OCI-LY1 (cell line): ENCODE results near the gene KIF19.

ENCODE experiments used
- H2AFZ ChIP-seq: fragments of 200-600 bp; sonication (generic), shearing (Covaris generic); 2 replicates; pipeline ENCODE4 v1.6.0; 2014; ENCODE audit warnings: antibody characterized with exemption, mild to moderate bottlenecking, low read length
- H3F3A ChIP-seq: fragments of 200-600 bp; sonication (generic), shearing (Covaris generic); 2 replicates; pipeline ENCODE4 v1.6.0; 2014; ENCODE audit warnings: mild to moderate bottlenecking, antibody characterized with exemption, low read length, moderate library complexity; ENCODE audit not compliant: insufficient read depth
- H3K27ac ChIP-seq: fragments of 200-600 bp; sonication (generic); 2 replicates; pipeline ENCODE4 v1.5.1; 2014; ENCODE audit warnings: low read length, mixed run types, mild to moderate bottlenecking, low read depth; ENCODE audit not compliant: poor library complexity, severe bottlenecking
- H3K27me3 ChIP-seq: fragments of 200-600 bp; sonication (generic); 2 replicates; pipeline ENCODE4 v1.6.0; 2014; ENCODE audit warnings: antibody characterized with exemption, mild to moderate bottlenecking, low read length, moderate library complexity; ENCODE audit not compliant: insufficient read depth
- H3K36me3 ChIP-seq: fragments of 200-600 bp; sonication (generic); 2 replicates; pipeline ENCODE4 v1.6.1; 2014; ENCODE audit warnings: mild to moderate bottlenecking, antibody characterized with exemption, low read length, moderate library complexity, mixed read lengths; ENCODE audit not compliant: insufficient read depth
- H3K4me1 ChIP-seq: fragments of 200-600 bp; sonication (generic); 2 replicates; pipeline ENCODE4 v1.5.1; 2014; ENCODE audit warnings: mild to moderate bottlenecking, low read length, moderate library complexity; ENCODE audit not compliant: insufficient read depth, severe bottlenecking
- H3K4me2 ChIP-seq: fragments of 200-600 bp; sonication (generic), shearing (Covaris generic); 2 replicates; pipeline ENCODE4 v1.6.1; 2014; ENCODE audit warnings: low read length
- H3K4me3 ChIP-seq: fragments of 200-600 bp; sonication (generic); 2 replicates; pipeline ENCODE4 v1.5.1; 2014; ENCODE audit warnings: low read length, low read depth, mild to moderate bottlenecking, mixed read lengths; ENCODE audit not compliant: poor library complexity, severe bottlenecking
- H3K79me2 ChIP-seq: fragments of 200-600 bp; shearing (Covaris generic); 2 replicates; pipeline ENCODE4 v1.6.1; 2016; ENCODE audit warnings: mixed run types, low read length, mixed read lengths; ENCODE audit not compliant: insufficient read depth
- H3K9ac ChIP-seq: fragments of 200-600 bp; sonication (generic), shearing (Covaris generic); 2 replicates; pipeline ENCODE4 v1.6.1; 2014; ENCODE audit warnings: mild to moderate bottlenecking, low read length, mixed read lengths
- H3K9me2 ChIP-seq: fragments of 200-600 bp; sonication (generic), shearing (Covaris generic); 2 replicates; pipeline ENCODE4 v1.6.1; 2014; ENCODE audit warnings: low read depth, mild to moderate bottlenecking, low read length, mixed read lengths
- H3K9me3 ChIP-seq: fragments of 200-600 bp; shearing (Covaris generic); 2 replicates; pipeline ENCODE4 v1.6.1; 2014; ENCODE audit warnings: low read length, mixed read lengths
- H4K20me1 ChIP-seq: fragments of 200-600 bp; sonication (generic), shearing (Covaris generic); 2 replicates; pipeline ENCODE4 v1.6.0; 2016; ENCODE audit warnings: mild to moderate bottlenecking, low read length; ENCODE audit not compliant: insufficient read depth
- CTCF ChIP-seq: fragments of 200-600 bp; sonication (generic), shearing (Covaris generic); IDR thresholded peaks from 2 replicates; pipeline ENCODE4 v1.5.1; 2017; ENCODE audit warnings: mild to moderate bottlenecking, antibody characterized with exemption, low read length, moderate library complexity, mixed read lengths
- EZH2 ChIP-seq: fragments of 200-600 bp; sonication (generic), shearing (Covaris generic); IDR thresholded peaks from 2 replicates; pipeline ENCODE4 v1.8.0; 2017; ENCODE audit warnings: borderline replicate concordance, mixed run types, mild to moderate bottlenecking, antibody characterized with exemption, low read length, moderate library complexity, mixed read lengths

KIF19 gene

GRCh38 chr17:74289688-74290087, 36.3 kb upstream of the KIF19 start:
- no peak overlapping the region for H2AFZ ChIP-seq
- H3K4me2 ChIP-seq: no peak overlapping the region
- H3F3A ChIP-seq: no peaks in the 10 kb centered on the region

GRCh38 chr17:74290340-74290739, 35.7 kb upstream of the KIF19 start:
- Histone ChIP-seq H3K4me3 (no peak overlapping the region), H3K36me3 (no peaks in the 10 kb centered on the region), H3K4me1 (no peaks in the 10 kb centered on the region), H3K79me2 (no peaks in the 10 kb centered on the region), H3K4me2 (no peak overlapping the region), H3K27me3 (no peaks in the 10 kb centered on the region), H3K27ac (no peak overlapping the region), H4K20me1 (no peaks in the 10 kb centered on the region), H3K9me2 (no peaks in the 10 kb centered on the region), H2AFZ (no peak overlapping the region), H3F3A (no peaks in the 10 kb centered on the region), H3K9me3 (no peaks in the 10 kb centered on the region), H3K9ac (no peak overlapping the region)
- TF ChIP-seq CTCF: no peak
- no peak for TF ChIP-seq EZH2

More at GRCh38 chr17:74289688-74290087, 36.3 kb upstream of the KIF19 start:
- TF ChIP-seq EZH2 (no peak), CTCF (no peak)
- Histone ChIP-seq H3K9me3 (no peaks in the 10 kb centered on the region), H4K20me1 (no peaks in the 10 kb centered on the region), H3K27ac (no peak overlapping the region), H3K4me3 (no peak overlapping the region), H3K9ac (no peak overlapping the region), H3K36me3 (no peaks in the 10 kb centered on the region), H3K9me2 (no peaks in the 10 kb centered on the region), H3K4me1 (no peaks in the 10 kb centered on the region), H3K27me3 (no peaks in the 10 kb centered on the region), H3K79me2 (no peaks in the 10 kb centered on the region)

- Histone ChIP-seq H3K27ac (no peak overlapping the region), H3K36me3 (no peaks in the 10 kb centered on the region), H4K20me1 (no peaks in the 10 kb centered on the region), H3K9me3 (no peaks in the 10 kb centered on the region), H2AFZ (no peak overlapping the region), H3F3A (no peaks in the 10 kb centered on the region), H3K4me2 (no peak overlapping the region), H3K4me1 (no peaks in the 10 kb centered on the region), H3K79me2 (no peaks in the 10 kb centered on the region), H3K4me3 (no peak overlapping the region), H3K27me3 (no peaks in the 10 kb centered on the region), H3K9me2 (no peaks in the 10 kb centered on the region), H3K9ac (no peak overlapping the region)
- no peak for TF ChIP-seq EZH2
- no peak for TF ChIP-seq CTCF
These were observed 33.5 kb upstream of the KIF19 start for GRCh38 chr17:74292495-74292894.
